HT-29 (cell line): ENCODE results near the gene MAN2B2. TPM values are rescaled to one million over a fixed set of nuclear protein-coding genes. Genes with fewer than 3 reads are reported as not detected.
A peak's percentile ranks its signal among the peaks of the same experiment; 100 is the strongest.

Experiments
- DNase-seq: peaks from one replicate; pipeline ENCODE4 v3.0.0-alpha.2; 2015; ENCODE audit warnings: low spot score
- total RNA-seq: library from RNA; depleted of rRNA; stranded (reverse); fragments of >200 nt; shearing (Covaris generic); gene quantifications from 2 replicates; pipeline ENCODE4 v1.2.3, GENCODE V29; 2014; rRNA removed

The MAN2B2 gene
- total RNA-seq, result 24.8 and 28.5 TPM in 2 replicates

DNA sequence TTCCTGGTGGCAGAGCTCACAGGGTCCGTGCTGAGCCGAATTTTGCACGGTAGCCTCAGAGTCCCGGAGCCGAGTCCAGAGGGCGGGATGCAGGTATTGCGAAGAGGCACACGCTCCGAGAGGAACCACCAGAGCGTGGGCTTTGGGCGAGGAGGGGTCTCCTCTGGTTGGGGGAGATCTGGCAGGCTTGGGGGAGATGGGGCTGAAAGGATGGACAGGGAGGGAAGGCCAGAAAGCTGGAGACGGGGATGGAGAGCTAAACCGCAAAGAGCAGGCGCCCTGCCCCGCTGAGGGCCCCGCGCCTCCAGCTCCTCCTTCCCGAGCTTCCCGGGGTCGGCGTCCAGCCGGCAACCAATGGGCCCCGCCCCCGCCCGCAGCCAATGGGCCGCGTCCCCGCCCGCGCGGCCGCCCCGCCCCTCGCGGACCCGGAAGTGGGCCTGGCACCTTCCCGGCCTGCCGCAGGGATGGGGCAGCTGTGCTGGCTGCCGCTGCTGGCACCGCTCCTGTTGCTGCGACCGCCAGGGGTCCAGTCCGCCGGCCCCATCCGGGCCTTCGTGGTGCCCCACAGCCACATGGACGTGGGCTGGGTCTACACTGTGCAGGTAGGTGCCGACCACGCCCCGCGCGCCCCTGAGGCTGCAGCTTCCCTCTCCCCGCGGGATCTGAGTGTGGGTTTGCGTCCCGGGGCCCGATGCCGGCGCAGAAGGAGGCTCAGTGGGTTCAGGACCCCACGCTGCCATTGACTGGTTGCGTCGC is at the start of gene MAN2B2:
TSS of gene MAN2B2 (plus strand) at position 443 of the 756 bp plus-strand sequence. CDS start at position 465, 22 bp downstream.
- peak; percentile 86 for DNase-seq

DNA sequence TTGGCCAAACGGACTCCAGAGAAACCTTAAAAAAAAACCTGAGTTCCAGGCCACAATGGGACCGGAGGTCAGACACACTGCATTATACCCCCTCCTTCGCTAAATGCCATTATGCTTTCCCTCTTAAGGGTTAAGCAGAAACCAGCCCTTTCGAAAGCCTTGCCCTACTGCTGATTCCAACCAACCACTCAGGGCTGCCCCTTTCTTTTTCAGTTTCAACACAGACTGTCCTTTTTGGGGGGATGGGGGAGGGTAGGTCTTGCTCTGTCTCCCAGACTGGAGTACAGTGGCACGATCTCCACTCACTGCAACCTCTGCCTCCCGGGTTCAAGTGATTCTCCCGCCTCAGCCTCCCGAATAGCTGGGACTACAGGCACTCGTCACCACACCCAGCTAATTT is 49.5 kb upstream of the MAN2B2 start:
- DNase-seq, result no peak

DNA sequence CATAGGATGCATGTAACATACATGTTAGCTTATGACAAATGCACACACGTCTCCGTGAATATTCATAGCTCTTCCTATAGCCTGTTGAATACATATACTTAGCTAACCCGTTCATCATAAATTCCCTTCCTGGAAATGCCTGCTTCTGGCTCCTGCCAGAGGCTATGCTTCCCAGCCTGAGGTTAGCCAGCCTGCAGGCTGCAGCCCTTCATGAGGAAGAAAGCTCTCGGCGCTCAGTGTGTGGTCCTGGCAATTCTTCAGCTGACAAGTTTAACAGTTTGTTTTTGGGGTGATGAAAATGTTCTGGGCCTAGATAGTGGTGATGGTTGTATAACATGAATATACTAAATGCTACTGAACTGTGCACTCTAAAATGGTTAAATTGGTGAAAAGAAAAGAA is 48.8 kb upstream of the MAN2B2 start:
- DNase-seq, result no peak

DNA sequence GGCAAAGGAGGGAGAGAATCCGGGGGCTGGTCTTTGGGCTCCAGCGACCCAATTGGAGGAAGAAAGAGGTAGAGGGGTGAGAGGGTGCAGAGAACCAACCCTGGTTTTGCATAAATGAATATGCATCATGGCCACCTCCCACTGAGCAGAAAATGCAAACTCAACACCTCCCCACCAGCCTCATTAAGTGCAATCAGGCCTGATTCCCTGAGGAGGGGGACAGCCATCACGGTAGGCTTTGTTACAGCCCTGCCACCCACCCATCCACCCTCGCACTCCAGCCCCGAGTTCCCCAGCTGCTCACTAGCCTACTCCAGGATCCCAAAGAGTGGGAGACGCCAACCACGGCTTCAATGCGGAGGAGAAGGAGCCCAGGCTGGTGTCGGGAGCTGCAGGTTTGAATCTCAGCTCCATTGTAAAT is 48.3 kb upstream of the MAN2B2 start:
- no peak for DNase-seq

DNA sequence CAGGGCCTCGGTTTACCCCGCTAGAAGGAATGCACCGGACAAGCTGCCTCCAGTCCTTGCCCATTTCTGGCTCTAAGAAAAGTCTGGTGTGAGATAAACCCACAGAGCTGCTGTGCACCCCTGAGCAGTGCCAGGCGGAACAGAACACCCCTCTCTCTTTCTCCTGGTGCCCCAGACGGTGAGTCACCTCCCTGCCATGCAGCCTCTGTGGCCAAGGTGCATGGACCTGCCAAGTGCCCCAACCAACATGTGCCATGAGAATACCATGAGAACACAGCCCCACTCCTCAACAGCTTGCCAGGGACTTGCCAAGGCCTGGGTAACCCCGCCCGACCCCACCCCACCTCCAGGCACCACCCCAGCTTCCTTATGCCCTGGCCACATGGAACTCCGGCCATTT is 47.7 kb upstream of the MAN2B2 start:
- no peak for DNase-seq

DNA sequence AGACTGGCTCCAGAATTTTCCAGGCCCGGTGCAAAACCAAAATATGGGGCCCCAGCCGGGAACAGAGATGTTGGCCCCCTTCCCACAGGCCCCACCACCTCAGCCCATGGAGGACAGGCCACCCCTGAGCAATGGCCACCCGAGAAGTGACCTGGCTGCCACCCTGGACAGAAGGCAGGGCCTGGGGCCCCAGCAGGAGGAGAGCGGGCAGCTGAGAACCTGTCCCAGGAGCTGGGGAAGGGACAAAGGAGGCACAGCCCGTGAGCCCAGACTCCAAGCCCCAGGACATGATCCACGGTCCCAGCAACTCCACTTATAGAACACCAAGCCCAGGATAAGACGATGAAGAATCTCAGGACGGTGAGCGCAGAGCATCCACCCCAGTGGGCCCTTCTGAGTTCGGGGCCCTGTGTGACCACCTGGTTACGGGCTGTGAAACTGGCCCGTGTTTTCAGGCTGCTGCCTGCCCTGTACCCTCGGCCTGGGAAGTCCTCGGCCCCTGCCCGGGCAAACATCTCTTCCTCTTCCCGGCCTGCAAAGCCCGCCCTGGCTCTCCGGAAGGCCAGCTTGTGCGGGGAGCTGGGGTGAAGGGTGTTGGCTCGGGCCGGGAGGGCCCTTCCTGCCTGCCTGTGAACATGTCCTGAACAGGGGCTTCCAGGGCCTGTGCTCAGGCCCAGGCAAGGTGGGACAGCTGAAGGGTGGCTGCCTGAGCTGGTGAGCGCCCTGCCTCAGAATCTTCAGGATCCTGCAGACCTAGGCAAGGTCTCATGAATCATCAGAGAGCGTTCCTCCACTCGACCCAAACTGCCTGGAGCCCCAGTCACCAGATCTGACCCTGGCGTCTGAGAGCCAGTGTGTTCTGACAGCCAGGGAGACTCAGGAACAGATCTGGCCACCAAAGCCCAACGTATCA is 47.0 kb upstream of the MAN2B2 start:
- DNase-seq, result no peak

DNA sequence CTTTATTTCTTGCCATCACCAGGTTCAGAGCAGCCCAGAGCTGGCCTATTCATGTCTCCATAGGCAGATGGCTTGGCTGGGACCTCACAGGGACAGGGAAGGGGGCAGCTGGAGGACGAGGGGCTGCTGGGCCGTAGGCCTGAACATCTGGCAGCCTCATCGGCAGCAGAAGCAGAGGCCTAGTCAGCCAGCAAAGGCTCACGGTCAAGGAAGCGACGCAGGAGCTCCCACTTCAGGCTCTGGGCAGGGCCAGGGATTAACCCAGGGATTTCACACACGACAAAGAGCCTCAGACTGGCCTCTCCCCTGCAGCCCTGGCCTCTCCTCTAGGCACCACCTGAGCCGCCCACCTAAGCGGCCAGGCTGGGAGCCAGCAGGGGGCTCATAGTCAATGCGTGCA is 46.0 kb upstream of the MAN2B2 start:
- no peak for DNase-seq

DNA sequence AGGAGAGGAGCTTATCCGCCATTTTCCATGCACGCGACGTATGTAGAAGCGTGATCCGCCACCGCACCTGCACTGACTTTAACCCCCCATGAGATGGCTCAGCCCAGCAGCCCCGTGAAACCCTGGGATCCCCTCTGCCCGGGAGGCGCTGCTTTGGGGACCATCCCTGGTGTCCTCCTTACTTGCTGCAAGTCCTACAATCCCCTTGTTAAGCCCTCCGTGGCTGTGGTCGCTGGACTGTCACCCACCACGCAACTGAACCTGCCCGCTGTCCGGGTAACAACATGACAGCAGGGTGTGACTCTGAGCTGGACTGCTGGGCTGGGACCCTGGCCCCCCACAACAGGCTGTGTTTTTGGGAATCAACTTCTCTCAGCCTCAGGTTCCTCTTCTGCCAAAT is 44.7 kb upstream of the MAN2B2 start:
- DNase-seq, result no peak

DNA sequence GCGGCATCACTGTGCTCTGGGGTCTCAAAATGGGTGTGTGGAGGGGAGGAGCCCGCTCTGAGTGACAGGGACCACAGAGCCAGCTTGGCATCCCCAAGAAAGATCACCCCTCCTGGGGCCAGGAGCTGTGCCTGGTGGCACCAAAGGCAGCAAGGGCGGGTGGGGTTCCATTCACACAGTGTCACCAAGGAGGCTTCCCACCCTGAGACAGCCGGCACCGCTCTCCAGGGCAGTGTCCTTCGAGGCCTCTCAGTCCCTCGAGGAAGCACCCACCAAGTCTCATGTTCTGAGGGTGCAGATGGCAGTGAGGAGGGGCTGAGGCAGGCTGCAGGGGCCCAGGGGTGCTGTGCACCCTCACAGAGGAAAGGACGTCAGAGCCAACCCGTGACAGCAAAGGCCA is 44.0 kb upstream of the MAN2B2 start:
- no peak for DNase-seq

DNA sequence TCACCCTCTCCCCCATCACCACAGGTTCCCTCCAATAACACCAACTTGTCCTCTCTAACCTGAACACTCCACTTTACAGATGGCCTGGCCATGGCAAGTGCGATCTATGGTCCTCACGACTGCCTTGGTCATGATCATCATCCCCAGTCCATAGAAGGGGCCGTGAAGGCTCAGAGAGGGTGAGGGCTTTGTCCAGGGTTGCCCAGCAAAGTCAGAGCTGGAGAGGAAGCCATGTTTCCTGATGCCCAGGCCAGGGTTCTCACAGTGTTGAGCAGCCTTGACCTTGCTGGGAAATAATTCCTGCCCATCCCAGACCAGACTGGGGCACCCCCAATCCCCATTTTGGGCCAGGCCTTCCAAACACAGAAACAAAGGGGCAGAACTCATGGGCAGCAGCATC is 42.9 kb upstream of the MAN2B2 start:
- DNase-seq, result no peak

DNA sequence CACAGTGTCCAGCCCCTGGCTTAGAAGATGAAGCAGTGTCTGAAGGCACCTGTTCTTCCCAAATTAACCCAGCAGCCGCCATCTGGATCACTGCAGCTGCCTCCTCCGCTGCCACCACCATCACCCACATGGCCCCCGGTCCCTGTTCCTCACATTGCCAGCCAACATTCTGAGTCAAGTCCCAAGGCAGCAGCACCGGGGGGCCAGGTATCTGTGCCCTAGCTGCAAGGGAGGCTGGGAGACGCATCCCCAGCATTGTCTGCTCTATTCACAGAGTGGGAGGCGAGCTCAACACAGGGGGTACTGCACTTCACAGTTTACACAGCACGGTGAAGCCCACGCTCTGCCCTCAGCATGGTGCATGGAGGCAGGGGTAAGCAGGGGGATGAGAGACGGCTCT is 42.3 kb upstream of the MAN2B2 start:
- no peak for DNase-seq

DNA sequence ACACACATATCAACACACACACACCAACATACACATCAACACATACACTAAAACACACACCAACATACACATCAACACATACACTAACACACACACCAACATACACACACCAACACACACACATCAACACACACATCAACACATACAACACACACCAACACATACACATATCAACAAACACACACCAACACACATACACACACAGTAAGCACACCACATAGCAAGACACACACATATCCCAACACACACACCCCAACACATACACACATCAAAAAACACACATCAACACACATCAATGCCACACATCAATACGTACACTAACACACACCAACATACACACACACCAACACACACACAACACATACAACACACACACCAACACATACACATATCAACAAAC is 40.9 kb upstream of the MAN2B2 start:
- no peak for DNase-seq

DNA sequence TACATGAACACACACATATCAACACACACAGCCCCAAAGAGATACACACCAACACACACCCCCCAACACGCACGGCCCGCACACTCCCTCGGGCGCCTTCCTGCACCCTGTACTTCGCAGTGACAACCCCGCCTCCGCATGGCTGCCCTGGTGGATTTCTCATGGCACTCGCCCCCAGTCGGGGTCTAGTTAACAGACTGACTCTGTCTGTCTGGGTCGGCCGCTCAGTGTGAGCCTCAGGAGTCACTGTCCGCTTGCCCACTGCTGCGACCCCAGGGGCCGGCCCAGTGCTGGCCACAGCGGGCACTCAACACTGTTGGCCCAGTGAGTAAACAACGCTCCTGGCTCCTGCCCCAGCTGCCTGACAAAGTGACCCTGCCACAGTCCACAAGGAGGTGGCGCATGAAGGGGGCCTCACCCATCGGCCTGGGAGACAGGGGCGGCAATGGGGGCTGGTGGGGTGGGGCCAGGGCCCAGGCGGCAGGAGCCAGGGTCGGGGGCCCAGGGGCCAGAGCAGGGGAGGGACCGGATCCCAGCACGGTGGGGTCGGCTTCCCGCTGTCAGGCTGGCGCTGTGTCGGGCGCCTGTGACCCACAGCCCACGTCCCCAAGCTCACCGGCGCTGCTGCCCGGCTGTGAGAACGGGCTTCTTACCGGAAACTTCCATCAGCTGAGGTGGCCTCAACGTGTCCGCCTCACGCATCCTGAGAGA is 40.2 kb upstream of the MAN2B2 start:
- no peak for DNase-seq

DNA sequence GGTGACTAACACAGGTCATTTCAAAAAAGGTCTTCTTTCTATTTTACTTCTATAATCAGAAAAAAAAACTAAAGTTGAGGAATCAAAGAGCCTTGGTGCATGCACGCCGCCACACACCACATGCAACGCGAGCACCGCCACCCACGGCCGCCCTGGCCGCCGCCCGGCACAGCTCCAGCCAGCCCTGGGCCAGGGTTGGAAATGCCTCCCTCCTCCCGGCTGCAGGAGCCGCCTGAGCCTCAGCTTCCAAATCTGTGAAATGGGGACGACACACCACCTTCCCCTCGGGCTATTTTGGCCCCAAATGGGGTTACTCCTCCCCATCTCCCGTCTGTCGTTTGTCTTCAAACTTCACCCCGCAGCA is 39.7 kb upstream of the MAN2B2 start:
- DNase-seq, result no peak

DNA sequence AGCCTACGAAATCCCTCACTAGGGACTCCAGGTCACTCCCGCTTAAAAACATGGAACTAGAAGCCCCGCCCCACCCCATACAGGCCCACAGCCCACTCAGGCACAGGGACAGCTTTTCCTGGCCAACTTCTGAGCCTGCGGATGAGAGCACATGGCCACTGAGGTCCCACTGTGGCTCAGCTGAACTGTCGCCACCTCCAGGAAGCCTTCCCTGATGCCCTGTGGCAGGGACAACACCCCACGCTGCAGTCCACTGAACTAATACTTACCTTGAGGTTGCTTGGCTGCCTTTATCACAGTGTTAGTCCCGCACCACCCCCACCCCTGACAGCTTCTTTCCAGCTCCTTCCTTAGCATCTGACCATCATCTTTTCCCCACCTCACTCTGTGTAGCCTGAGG is 39.3 kb upstream of the MAN2B2 start:
- DNase-seq, result no peak

DNA sequence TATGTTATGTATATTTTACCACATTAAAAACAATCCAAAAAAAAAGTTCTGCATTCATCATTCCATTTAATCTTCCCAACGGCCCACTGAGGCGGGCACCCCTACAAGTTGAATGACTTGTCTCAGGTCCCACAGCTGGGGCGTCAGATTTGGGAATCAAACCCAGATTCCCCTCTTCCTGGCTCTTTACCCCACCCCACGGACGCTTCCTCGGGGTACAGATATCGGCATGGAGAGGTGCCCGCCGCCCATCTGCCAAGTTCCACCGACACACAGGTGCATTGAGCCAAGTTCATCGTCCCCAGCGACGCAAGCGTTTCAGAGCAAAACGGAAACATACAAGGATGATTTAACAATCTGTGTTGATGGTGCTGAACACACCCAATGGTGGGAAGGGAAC is 36.9 kb upstream of the MAN2B2 start:
- DNase-seq, result no peak

DNA sequence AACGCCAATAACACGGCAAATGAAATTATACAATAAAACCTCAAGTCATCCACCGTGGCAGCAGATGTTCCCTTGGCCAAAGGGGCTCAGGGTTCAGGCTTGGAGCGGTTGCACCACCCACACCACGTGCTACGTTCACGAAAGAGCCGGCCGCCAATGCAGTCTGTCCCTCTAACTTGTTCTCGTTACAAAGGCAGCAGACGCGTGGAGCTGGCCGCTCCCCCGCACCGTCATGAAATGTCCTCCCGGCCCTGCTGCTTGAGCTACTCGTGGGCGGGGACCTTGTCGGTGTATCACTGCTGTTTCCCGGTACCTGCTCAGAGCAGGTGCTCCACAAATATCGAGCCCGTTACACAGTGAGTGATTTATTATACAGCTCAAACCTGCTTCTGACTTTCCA is 36.4 kb upstream of the MAN2B2 start:
- DNase-seq, result no peak

DNA sequence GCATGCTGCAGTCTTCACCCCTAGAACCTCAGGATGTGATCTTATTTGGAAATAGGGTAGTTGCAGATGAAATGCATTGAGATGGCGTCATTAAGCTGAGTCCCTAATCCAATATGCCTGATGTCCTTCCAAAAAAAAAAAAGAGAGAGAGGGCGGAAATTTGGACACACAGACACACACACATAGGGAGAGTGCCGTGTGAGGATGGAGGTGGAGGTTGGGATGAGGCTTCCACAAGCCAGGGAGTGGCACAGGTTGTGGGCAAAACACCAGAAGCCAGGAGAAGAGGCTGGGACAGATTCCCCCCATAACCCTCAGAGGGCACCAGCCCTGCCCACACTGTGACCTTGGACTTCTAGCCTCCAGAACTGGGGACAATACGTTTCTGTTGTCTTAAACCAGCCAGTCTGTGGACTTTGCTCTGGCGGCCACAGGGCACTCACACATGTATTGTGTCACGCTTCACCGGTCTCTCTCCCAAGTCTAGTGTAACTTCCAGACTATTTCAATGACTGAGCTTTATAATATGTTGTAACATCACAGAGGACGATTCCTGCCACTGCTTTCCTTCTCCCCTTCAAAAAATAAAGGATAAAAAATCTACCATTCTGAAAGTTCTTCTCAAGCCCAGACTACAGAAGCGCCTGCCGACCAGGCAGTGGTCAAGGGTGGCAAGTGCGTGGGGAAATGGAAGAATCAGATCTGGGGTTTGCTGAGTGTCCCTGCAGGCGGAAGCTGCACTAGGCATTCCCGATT is 35.8 kb upstream of the MAN2B2 start:
- no peak for DNase-seq

DNA sequence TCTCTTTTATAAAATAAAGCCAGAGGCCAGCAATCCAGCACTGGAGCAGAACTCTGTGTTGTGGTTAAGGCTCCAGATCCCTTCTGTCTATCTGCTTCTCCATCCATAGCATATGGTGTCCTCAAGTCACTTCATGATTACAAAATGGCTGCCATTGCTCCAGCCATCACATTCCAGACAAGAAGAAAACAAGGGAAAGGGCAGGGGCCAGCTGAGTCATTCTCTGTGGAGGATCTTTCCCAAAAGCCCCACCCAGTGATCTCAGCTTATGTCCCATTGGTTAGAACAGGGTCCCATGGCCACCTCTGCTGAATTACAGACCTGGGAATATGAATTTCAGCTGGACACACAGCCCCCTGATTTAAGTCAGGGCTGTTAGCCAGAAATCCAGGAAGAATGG is 34.1 kb upstream of the MAN2B2 start:
- no peak for DNase-seq

DNA sequence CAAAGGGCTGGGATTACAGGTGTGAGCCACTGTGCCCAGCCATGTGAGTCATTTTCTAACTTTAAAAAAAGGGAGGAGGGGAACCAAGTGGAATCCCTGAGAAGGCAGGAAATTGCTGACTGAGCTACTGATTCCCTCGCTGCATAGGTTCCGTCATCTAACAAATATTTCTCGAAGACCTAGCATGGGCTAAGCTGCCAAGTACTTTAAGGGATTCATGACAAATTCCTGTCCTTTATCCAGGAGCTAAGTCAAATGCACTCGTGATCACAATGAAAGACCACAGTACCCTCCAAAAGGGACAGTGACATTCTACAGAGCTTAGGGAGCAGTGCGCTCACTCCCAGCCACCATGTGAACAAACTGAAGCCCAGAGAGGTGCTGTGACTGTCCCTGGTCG is 33.2 kb upstream of the MAN2B2 start:
- no peak for DNase-seq

DNA sequence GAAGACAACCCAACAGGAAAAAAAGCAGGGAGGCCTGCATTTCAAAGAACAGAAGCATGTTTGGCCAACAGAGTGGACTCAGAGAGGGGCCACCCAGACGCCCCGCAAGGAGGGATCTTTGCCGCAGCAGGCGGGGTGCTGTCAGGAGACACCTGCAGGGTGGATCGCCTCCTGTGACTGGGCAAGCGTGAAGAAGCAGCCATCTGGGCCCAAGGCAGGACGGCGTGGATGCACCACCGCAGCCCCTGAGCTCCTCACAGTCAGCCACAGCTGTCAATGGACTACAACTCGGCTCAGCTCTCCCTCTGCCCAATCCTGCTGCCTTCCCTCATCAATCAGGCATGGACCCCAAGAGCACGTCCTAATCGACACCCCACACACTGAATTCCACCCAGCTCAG is 32.0 kb upstream of the MAN2B2 start:
- no peak for DNase-seq

DNA sequence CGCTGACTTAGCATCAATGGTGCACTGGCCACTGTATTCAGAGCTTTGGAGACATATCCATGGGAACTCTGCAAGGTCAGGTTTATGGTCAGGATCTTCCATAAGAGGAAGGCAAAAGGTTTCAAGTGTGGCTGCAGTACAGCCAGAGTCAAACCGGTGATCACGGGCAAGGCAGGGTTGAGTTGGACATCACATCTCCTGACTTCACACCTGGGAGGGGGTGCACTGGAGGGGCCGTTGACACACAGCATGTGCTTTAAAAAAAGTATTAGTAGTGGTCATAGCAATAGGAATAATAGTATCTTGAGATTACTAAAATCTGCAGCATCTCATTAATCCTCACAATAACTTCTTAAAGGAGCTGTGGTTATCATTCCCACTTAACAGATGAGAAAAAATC is 28.9 kb upstream of the MAN2B2 start:
- no peak for DNase-seq
